Skeletal muscle tissue (tissue), 4 donors: Measurements from ENCODE around the gene MKNK1. TPM values are rescaled to one million over a fixed set of nuclear protein-coding genes. Genes with fewer than 3 reads are reported as not detected.

Source experiments
- H3K27ac ChIP-seq: one replicate; pipeline ENCODE4 v1.7.0; 2013; ENCODE audit warnings: mild to moderate bottlenecking, low read depth, low read length, inconsistent platforms
- H3K27me3 ChIP-seq, 3 donors: one replicate each; pipeline ENCODE4 v1.7.0; 2013; ENCODE audit warnings: low read length in 3 of 3; ENCODE audit not compliant: control insufficient read depth in 3 of 3, insufficient read depth in 3 of 3
- H3K36me3 ChIP-seq, 3 donors: one replicate each; pipeline ENCODE4 v1.7.0; 2013; ENCODE audit warnings: low read length in 3 of 3; ENCODE audit not compliant: control insufficient read depth in 3 of 3, insufficient read depth in 3 of 3
- H3K4me1 ChIP-seq, 3 donors: one replicate each; pipeline ENCODE4 v1.7.0; 2013; ENCODE audit warnings: low read length in 3 of 3, mild to moderate bottlenecking in 3 of 3; ENCODE audit not compliant: control insufficient read depth in 3 of 3, insufficient read depth in 3 of 3
- H3K4me3 ChIP-seq, 3 donors: one replicate each; pipeline ENCODE4 v1.7.0; 2013; ENCODE audit warnings: low read length in 3 of 3
- H3K9ac ChIP-seq, 3 donors: one replicate each; pipeline ENCODE4 v1.7.0; 2013; ENCODE audit warnings: low read length in 3 of 3, mild to moderate bottlenecking in 3 of 3, moderate library complexity in 2 of 3, low read depth in 1 of 3
- H3K9me3 ChIP-seq, 3 donors: one replicate each; pipeline ENCODE4 v1.7.0; 2013; ENCODE audit warnings: low read length in 3 of 3; ENCODE audit not compliant: control insufficient read depth in 3 of 3
- total RNA-seq: library from RNA; depleted of rRNA; stranded (reverse); fragments of >200 nt; gene quantifications from one replicate; pipeline ENCODE4 v1.2.3, GENCODE V29; 2014
- donor health status: Osteomylitis.

The MKNK1 gene
- total RNA-seq, 1 donor from 2014 or later = 20.4 TPM

GRCh38 chr1:46549697-46550681, 54.1 kb downstream of the MKNK1 start:
- H3K4me1 ChIP-seq = no peaks in the 10 kb centered on the region
- no peak overlapping the region for H3K9ac ChIP-seq
- peaks cover 15 to 45% (median 29%) of the 10 kb centered on the region in 3 donors for H3K27me3 ChIP-seq
- no peak overlapping the region for H3K27ac ChIP-seq
- no peak overlapping the region for H3K4me3 ChIP-seq
- H3K9me3 ChIP-seq = no peaks in the 10 kb centered on the region
- no peaks in the 10 kb centered on the region for H3K36me3 ChIP-seq

GRCh38 chr1:46547481-46548383, 56.3 kb downstream of the MKNK1 start:
- Histone ChIP-seq H3K9ac (no peak overlapping the region), H3K36me3 (no peaks in the 10 kb centered on the region), H3K9me3 (no peaks in the 10 kb centered on the region), H3K4me1 (no peaks in the 10 kb centered on the region), H3K27ac (no peak overlapping the region), H3K27me3 (peaks cover 27 to 63% (median 44%) of the 10 kb centered on the region in 3 donors), H3K4me3 (no peak overlapping the region)

GRCh38 chr1:46546210-46546609, 57.9 kb downstream of the MKNK1 start:
- peaks cover 29 to 57% (median 37%) of the 10 kb centered on the region in 3 donors for H3K27me3 ChIP-seq
- H3K27ac ChIP-seq = no peak overlapping the region
- H3K4me3 ChIP-seq = no peak overlapping the region

GRCh38 chr1:46545784-46546183, 58.3 kb downstream of the MKNK1 start:
- Histone ChIP-seq H3K4me3 (no peak overlapping the region), H3K9me3 (no peaks in the 10 kb centered on the region), H3K9ac (no peak overlapping the region), H3K27ac (no peak overlapping the region), H3K27me3 (peaks cover 31 to 56% (median 33%) of the 10 kb centered on the region in 3 donors), H3K4me1 (no peaks in the 10 kb centered on the region), H3K36me3 (no peaks in the 10 kb centered on the region)

More at GRCh38 chr1:46546210-46546609, 57.9 kb downstream of the MKNK1 start:
- Histone ChIP-seq H3K9ac (no peak overlapping the region), H3K36me3 (no peaks in the 10 kb centered on the region), H3K4me1 (no peaks in the 10 kb centered on the region), H3K9me3 (no peaks in the 10 kb centered on the region)

- Histone ChIP-seq H3K4me3 (no peak overlapping the region), H3K4me1 (no peaks in the 10 kb centered on the region), H3K9me3 (no peaks in the 10 kb centered on the region), H3K36me3 (no peaks in the 10 kb centered on the region), H3K27me3 (peaks cover 28 to 48% (median 31%) of the 10 kb centered on the region in 3 donors), H3K27ac (no peak overlapping the region), H3K9ac (no peak overlapping the region)
Measured at GRCh38 chr1:46544561-46545240, 59.4 kb downstream of the MKNK1 start.

- Histone ChIP-seq H3K27ac (no peak overlapping the region), H3K4me1 (no peaks in the 10 kb centered on the region), H3K36me3 (no peaks in the 10 kb centered on the region), H3K9me3 (no peaks in the 10 kb centered on the region), H3K27me3 (peaks cover 26 to 41% (median 31%) of the 10 kb centered on the region in 3 donors), H3K9ac (no peak overlapping the region), H3K4me3 (no peak overlapping the region)
Measured at GRCh38 chr1:46543761-46544560, 60.1 kb downstream of the MKNK1 start.

- H3K9me3 ChIP-seq = no peaks in the 10 kb centered on the region
- peaks cover 26 to 45% (median 34%) of the 10 kb centered on the region in 3 donors for H3K27me3 ChIP-seq
- no peak overlapping the region for H3K4me3 ChIP-seq
- H3K36me3 ChIP-seq = no peaks in the 10 kb centered on the region
- no peaks in the 10 kb centered on the region for H3K4me1 ChIP-seq
- no peak overlapping the region for H3K9ac ChIP-seq
- no peak overlapping the region for H3K27ac ChIP-seq
Measured at GRCh38 chr1:46543382-46543760, 60.7 kb downstream of the MKNK1 start.

- Histone ChIP-seq H3K27ac (no peak overlapping the region), H3K9ac (no peak overlapping the region), H3K4me3 (no peak overlapping the region), H3K27me3 (peaks cover 22 to 32% (median 30%) of the 10 kb centered on the region in 3 donors), H3K36me3 (no peaks in the 10 kb centered on the region), H3K4me1 (no peaks in the 10 kb centered on the region), H3K9me3 (no peaks in the 10 kb centered on the region)
Measured at GRCh38 chr1:46539972-46540371, 64.1 kb downstream of the MKNK1 start.

- H3K27ac ChIP-seq = no peak overlapping the region
- no peak overlapping the region for H3K9ac ChIP-seq
- peaks cover 11 to 15% (median 14%) of the 10 kb centered on the region in 3 donors for H3K27me3 ChIP-seq
- peaks cover 2 to 6% (median 4%) of the 10 kb centered on the region in 3 donors for H3K4me1 ChIP-seq
- no peaks in the 10 kb centered on the region for H3K36me3 ChIP-seq
- H3K9me3 ChIP-seq = no peaks in the 10 kb centered on the region
- H3K4me3 ChIP-seq = no peak overlapping the region
Measured at GRCh38 chr1:46538147-46538546, 65.9 kb downstream of the MKNK1 start.
